GM23338 (cell line): ENCODE results near the gene GPR78. TPM values are rescaled to one million over a fixed set of nuclear protein-coding genes. Genes with fewer than 3 reads are reported as not detected.

Experiments used
- ATAC-seq: fragments of 200-7000 bp; cut with Tn5 transposase; 3 replicates; pipeline ENCODE4 v1.9.1; 2020
- DNase-seq: peaks from one replicate; pipeline ENCODE4 v3.0.0-alpha.2; 2015; ENCODE audit warnings: low spot score
- H2AFZ ChIP-seq: fragments of 200-600 bp; sonication (generic); 2 replicates; pipeline ENCODE4 v1.8.0; 2016; ENCODE audit warnings: antibody characterized with exemption, mild to moderate bottlenecking, moderate library complexity
- H3F3A ChIP-seq: fragments of 200-600 bp; sonication (generic); replicated peaks from 2 replicates; pipeline ENCODE4 v1.8.0; 2017; ENCODE audit warnings: antibody characterized with exemption, mixed run types, low read depth
- H3K27ac ChIP-seq: fragments of 200-600 bp; sonication (generic); 2 replicates; pipeline ENCODE4 v1.6.1; 2016; ENCODE audit warnings: low read depth
- H3K27me3 ChIP-seq: fragments of 200-600 bp; sonication (generic); 2 replicates; pipeline ENCODE4 v1.8.0; 2016; ENCODE audit warnings: mild to moderate bottlenecking, mixed run types, moderate library complexity; ENCODE audit not compliant: insufficient read depth
- H3K36me3 ChIP-seq: fragments of 200-600 bp; sonication (generic); 2 replicates; pipeline ENCODE4 v1.8.0; 2016; ENCODE audit warnings: mild to moderate bottlenecking; ENCODE audit not compliant: insufficient read depth
- H3K4me1 ChIP-seq: fragments of 200-600 bp; sonication (generic); 2 replicates; pipeline ENCODE4 v1.8.0; 2016; ENCODE audit warnings: mild to moderate bottlenecking, moderate library complexity; ENCODE audit not compliant: insufficient read depth
- H3K4me2 ChIP-seq: fragments of 200-600 bp; sonication (generic); 2 replicates; pipeline ENCODE4 v1.7.1; 2017; ENCODE audit warnings: mixed run types
- H3K4me3 ChIP-seq: fragments of 200-600 bp; sonication (generic); 2 replicates; pipeline ENCODE4 v1.6.1; 2016; ENCODE audit warnings: mixed run types
- H3K79me2 ChIP-seq: fragments of 200-600 bp; sonication (generic); replicated peaks from 2 replicates; pipeline ENCODE4 v1.8.0; 2017; ENCODE audit warnings: mild to moderate bottlenecking; ENCODE audit not compliant: insufficient read depth
- H3K9me2 ChIP-seq: fragments of 200-600 bp; sonication (generic); 2 replicates; pipeline ENCODE4 v1.8.0; 2017; ENCODE audit not compliant: insufficient read depth
- H4K20me1 ChIP-seq: fragments of 200-600 bp; sonication (generic); replicated peaks from 2 replicates; pipeline ENCODE4 v1.8.0; 2017; ENCODE audit warnings: mild to moderate bottlenecking; ENCODE audit not compliant: insufficient read depth
- H3K27ac Mint-ChIP-seq: 2 replicates; pipeline ENCODE4 v1.8.0; 2020; ENCODE audit warnings: inconsistent platforms, mild to moderate bottlenecking, moderate library complexity, mixed read lengths
- H3K27me3 Mint-ChIP-seq: 3 replicates; pipeline ENCODE4 v1.8.0; 2022; ENCODE audit warnings: low read depth, mild to moderate bottlenecking, moderate library complexity, mixed read lengths, inconsistent platforms; ENCODE audit not compliant: insufficient read depth, poor library complexity
- H3K36me3 Mint-ChIP-seq: 3 replicates; pipeline ENCODE4 v1.8.0; 2021; ENCODE audit warnings: low read depth, mild to moderate bottlenecking, inconsistent platforms, moderate library complexity, mixed read lengths
- H3K4me1 Mint-ChIP-seq: 3 replicates; pipeline ENCODE4 v1.8.0; 2020; ENCODE audit warnings: mild to moderate bottlenecking, inconsistent platforms, mixed read lengths
- H3K4me3 Mint-ChIP-seq: 3 replicates; pipeline ENCODE4 v1.8.0; 2021; ENCODE audit warnings: moderate library complexity, mild to moderate bottlenecking, inconsistent platforms, mixed read lengths
- H3K9me3 Mint-ChIP-seq: 3 replicates; pipeline ENCODE4 v1.8.0; 2020; ENCODE audit warnings: moderate library complexity, mild to moderate bottlenecking, inconsistent platforms, mixed read lengths
- CREB1 ChIP-seq: fragments of 250-450 bp; sonication (Bioruptor Pico); IDR thresholded peaks from 2 replicates; pipeline ENCODE4 v1.5.0; 2020; ENCODE audit warnings: low read depth, mild to moderate bottlenecking, moderate library complexity
- EZH2 ChIP-seq: fragments of 200-600 bp; sonication (generic); IDR thresholded peaks from one replicate; pipeline ENCODE4 v1.8.0; 2017; ENCODE audit warnings: antibody characterized with exemption, mild to moderate bottlenecking, low read depth; ENCODE audit not compliant: unreplicated experiment
- EZH2phosphoT487 ChIP-seq: fragments of 200-600 bp; sonication (generic); IDR thresholded peaks from one replicate; pipeline ENCODE4 v1.8.1; 2018; ENCODE audit warnings: antibody characterized with exemption; ENCODE audit not compliant: unreplicated experiment
- JUNB ChIP-seq: IDR thresholded peaks from one replicate; pipeline ENCODE4 v1.6.1; 2016; ENCODE audit warnings: antibody characterized with exemption; ENCODE audit not compliant: unreplicated experiment
- NANOG ChIP-seq: IDR thresholded peaks from 2 replicates; pipeline ENCODE4 v1.6.1; 2016; ENCODE audit warnings: antibody characterized with exemption, borderline replicate concordance
- POLR2AphosphoS5 ChIP-seq: IDR thresholded peaks from 2 replicates; pipeline ENCODE4 v1.6.1; 2016; ENCODE audit warnings: antibody characterized with exemption, low read depth
- STAT1 ChIP-seq: IDR thresholded peaks from one replicate; pipeline ENCODE4 v1.6.1; 2016; ENCODE audit warnings: antibody characterized with exemption; ENCODE audit not compliant: unreplicated experiment
- ZNF331 ChIP-seq: fragments of 250-450 bp; sonication (Bioruptor Pico); IDR thresholded peaks from 2 replicates; pipeline ENCODE4 v1.5.0; 2020; ENCODE audit warnings: low read depth, mild to moderate bottlenecking, moderate library complexity
- polyA plus RNA-seq: library from polyadenylated mRNA; unstranded; fragments of >200 nt; fragmentation: Nextera tagmentation; extraction: Ambion mirVana; gene quantifications from 2 replicates; pipeline ENCODE4 v1.2.1, GENCODE V29; 2016
- total RNA-seq: library from RNA; depleted of rRNA; stranded (reverse); fragments of >200 nt; shearing (Covaris generic); gene quantifications from 2 replicates; pipeline ENCODE4 v1.2.3, GENCODE V29; 2014
- TF ChIP-seq, protein P1 (sequence below): IDR thresholded peaks from 2 replicates; pipeline ENCODE4 v1.6.1; 2016; ENCODE audit warnings: antibody characterized with exemption
- TF ChIP-seq, protein P2 (sequence below), 2 experiments: fragments of 200-600 bp in 1 of 2; sonication (generic) in 1 of 2; conservative IDR thresholded peaks; 2 replicates each; pipeline versions ENCODE4 v1.5.1 to v1.6.1; 2016 to 2017; ENCODE audit warnings: antibody characterized with exemption in 2 of 2, low read depth in 2 of 2, mild to moderate bottlenecking in 2 of 2, moderate library complexity in 1 of 2

Gene GPR78
- total and polyA plus RNA-seq, 2 experiments from 2014 or later, result 0.82 to 2.7 TPM

DNA sequence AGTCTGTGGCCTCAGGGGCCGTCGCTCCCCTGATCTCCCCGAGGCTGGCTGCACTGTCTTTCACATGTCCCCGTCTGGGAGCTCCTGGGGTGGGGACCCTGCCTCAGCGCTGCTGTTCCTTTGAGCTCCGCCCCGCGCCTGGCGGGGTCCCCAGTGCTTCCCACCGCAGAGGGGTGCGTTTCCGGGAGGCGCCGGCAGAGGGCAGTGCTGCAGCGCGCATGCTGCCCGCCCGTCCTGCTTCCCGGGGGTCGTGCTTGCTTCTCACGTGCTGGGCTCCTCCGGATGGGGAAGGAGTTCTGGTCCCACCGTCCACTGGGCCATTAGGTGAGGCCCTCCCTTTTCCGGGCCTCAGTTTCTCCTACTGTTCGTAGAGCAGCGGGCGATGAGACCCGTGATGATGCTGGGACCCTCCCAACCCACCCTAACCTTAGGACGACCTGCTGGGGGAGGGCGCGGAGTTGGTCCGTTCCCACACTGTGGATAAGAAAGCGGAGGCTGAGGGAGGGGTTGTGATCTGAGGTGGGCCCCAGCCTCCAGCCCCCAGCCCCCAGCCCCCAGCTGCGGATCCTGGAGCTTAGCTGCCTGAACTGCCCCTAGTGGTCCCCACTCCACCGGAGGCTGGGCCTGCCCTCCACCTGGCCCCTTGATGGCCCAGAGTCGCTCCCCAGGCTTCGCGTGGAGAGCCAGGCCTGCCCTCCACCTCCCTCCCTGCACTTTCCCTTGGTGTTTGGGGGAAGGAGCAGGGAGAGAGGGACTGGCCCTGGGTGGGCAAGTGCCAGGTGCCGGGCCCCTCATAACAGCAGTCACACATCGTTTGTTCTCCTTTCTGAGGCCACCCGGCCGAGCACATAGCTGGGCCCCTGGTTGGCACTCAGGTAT is 27.6 kb downstream of the GPR78 start:
- TF ChIP-seq CREB1, result no peak
- no peak for TF ChIP-seq EZH2
- TF ChIP-seq, protein P1, sequence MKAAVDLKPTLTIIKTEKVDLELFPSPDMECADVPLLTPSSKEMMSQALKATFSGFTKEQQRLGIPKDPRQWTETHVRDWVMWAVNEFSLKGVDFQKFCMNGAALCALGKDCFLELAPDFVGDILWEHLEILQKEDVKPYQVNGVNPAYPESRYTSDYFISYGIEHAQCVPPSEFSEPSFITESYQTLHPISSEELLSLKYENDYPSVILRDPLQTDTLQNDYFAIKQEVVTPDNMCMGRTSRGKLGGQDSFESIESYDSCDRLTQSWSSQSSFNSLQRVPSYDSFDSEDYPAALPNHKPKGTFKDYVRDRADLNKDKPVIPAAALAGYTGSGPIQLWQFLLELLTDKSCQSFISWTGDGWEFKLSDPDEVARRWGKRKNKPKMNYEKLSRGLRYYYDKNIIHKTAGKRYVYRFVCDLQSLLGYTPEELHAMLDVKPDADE, result no peak
- TF ChIP-seq, protein P2, sequence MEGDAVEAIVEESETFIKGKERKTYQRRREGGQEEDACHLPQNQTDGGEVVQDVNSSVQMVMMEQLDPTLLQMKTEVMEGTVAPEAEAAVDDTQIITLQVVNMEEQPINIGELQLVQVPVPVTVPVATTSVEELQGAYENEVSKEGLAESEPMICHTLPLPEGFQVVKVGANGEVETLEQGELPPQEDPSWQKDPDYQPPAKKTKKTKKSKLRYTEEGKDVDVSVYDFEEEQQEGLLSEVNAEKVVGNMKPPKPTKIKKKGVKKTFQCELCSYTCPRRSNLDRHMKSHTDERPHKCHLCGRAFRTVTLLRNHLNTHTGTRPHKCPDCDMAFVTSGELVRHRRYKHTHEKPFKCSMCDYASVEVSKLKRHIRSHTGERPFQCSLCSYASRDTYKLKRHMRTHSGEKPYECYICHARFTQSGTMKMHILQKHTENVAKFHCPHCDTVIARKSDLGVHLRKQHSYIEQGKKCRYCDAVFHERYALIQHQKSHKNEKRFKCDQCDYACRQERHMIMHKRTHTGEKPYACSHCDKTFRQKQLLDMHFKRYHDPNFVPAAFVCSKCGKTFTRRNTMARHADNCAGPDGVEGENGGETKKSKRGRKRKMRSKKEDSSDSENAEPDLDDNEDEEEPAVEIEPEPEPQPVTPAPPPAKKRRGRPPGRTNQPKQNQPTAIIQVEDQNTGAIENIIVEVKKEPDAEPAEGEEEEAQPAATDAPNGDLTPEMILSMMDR (conservative IDR thresholded peaks at IDR 0.05; ENCODE audit: low read depth in 2 of 2), result peak; percentile 81 to 96
- Histone ChIP-seq H3K36me3 (no peaks in the 10 kb centered on the region; the same call in 1 of the 2 replicates), H3F3A (no peaks in the 10 kb centered on the region), H3K27me3 (no peaks in the 10 kb centered on the region), H4K20me1 (no peaks in the 10 kb centered on the region; the same call in 1 of the 2 replicates), H3K27ac (no peak overlapping the region), H3K4me3 (no peak overlapping the region), H2AFZ (no peak overlapping the region), H3K79me2 (no peaks in the 10 kb centered on the region), H3K4me2 (peak overlapping the region; percentile 62; the same call in 1 of the 2 replicates), H3K4me1 (no peaks in the 10 kb centered on the region), H3K9me2 (no peaks in the 10 kb centered on the region)
- no peak overlapping the region for H3K4me3 Mint-ChIP-seq
- peaks cover 12% of the 10 kb centered on the region for H3K27me3 Mint-ChIP-seq
- no peak overlapping the region for H3K27ac Mint-ChIP-seq
- H3K4me1 Mint-ChIP-seq, result peaks cover 6% of the 10 kb centered on the region; the same call in 2 of the 3 replicates
- no peaks in the 10 kb centered on the region; the same call in 2 of the 3 replicates for H3K9me3 Mint-ChIP-seq
- DNase-seq (peak; percentile 88), ATAC-seq (peak; percentile 88)
- peaks cover 8% of the 10 kb centered on the region; the same call in 2 of the 3 replicates for H3K36me3 Mint-ChIP-seq

DNA sequence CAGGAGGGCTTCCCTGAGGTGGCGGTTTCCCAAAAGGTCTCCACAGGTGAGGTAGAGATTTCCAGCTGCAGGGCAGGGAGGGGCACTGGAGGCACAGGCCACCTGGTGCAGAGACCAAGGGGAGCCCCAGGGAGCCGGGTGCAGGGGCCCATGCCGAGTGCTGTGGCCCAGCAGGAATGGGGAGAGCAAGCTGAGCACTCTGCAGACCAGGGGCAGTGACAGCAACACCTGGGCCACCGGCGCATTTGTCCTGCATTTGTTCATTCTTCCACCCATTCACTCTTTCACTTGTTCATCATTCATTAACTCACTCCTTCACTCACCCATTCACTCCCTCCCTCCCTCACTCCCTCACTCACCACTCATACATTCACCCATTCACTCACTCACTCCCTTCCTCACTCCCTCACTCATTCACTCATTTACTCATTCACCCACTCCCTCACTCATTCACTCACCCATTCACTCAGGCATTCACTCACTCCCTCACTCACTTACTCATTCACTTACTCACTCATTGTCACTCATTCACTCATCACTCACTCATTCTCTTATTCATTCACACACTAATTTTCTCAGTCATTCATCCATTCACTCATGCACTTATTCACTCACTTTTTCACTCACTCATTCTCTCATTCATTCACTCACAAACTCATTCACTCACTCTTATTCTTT is 28.7 kb downstream of the GPR78 start:
- DNase-seq (no peak), ATAC-seq (no peak)
- H3K4me3 ChIP-seq, result no peak overlapping the region
- H3K36me3 ChIP-seq, result no peaks in the 10 kb centered on the region; the same call in 1 of the 2 replicates
- Mint-ChIP-seq H3K36me3 (peaks cover 8% of the 10 kb centered on the region; the same call in 2 of the 3 replicates), H3K27me3 (peaks cover 16% of the 10 kb centered on the region), H3K9me3 (no peaks in the 10 kb centered on the region; the same call in 2 of the 3 replicates), H3K27ac (no peak overlapping the region), H3K4me1 (peaks cover 6% of the 10 kb centered on the region; the same call in 2 of the 3 replicates), H3K4me3 (peak overlapping the region; percentile 4; the same call in 1 of the 3 replicates)
- H3K4me2 ChIP-seq, result no peak overlapping the region
- no peak overlapping the region for H3K27ac ChIP-seq
- H3K27me3 ChIP-seq, result no peaks in the 10 kb centered on the region
- no peaks in the 10 kb centered on the region for H3K9me2 ChIP-seq
- TF ChIP-seq NANOG, result no peak
- TF ChIP-seq, protein P2 (conservative IDR thresholded peaks at IDR 0.05; ENCODE audit: low read depth in 2 of 2), result no peak
- no peak for TF ChIP-seq EZH2phosphoT487
- no peak for TF ChIP-seq POLR2AphosphoS5
- no peak for TF ChIP-seq CREB1
- TF ChIP-seq ZNF331 (CRISPR knock-in tag), result no peak
- no peak for TF ChIP-seq STAT1
- no peak for TF ChIP-seq JUNB
- TF ChIP-seq, protein P1, result no peak
- no peaks in the 10 kb centered on the region for H3K4me1 ChIP-seq
- no peak overlapping the region for H2AFZ ChIP-seq
- no peaks in the 10 kb centered on the region for H3F3A ChIP-seq
- no peaks in the 10 kb centered on the region for H3K79me2 ChIP-seq
- H4K20me1 ChIP-seq, result no peaks in the 10 kb centered on the region; the same call in 1 of the 2 replicates
